Mesenteric fat pad (tissue), 1 donor: ENCODE data around the gene ZBTB44. TPM values are rescaled to one million over a fixed set of nuclear protein-coding genes. Genes with fewer than 3 reads are reported as not detected.
"Not testable (repeated sequence)": the region's sequence is repeated elsewhere in the genome, so short reads cannot be mapped to it uniquely, and the experiment has no call there.

ENCODE experiments used
- DNase-seq: peaks from one replicate; pipeline ENCODE4 v3.0.0-alpha.2; 2020; ENCODE audit warnings: low spot score
- total RNA-seq: library from RNA; stranded (reverse); fragmentation: NEBNext Ultra II Directional; extraction: Animal tissue kit (Norgen Biotek cat#: 25700); gene quantifications from one replicate; pipeline ENCODE4 v1.2.1, GENCODE V29; 2021
- donor health status: DM: yes; HTN: yes; CAD: no.

ZBTB44 gene
- total RNA-seq, 1 donor from 2014 or later: 35.2 TPM

GRCh38 chr11:130247319-130247718 lies 67.4 kb downstream of the ZBTB44 start:
- DNase-seq: no peak

GRCh38 chr11:130246738-130247137 lies 68.0 kb downstream of the ZBTB44 start:
- DNase-seq: no peak

GRCh38 chr11:130246270-130246669 lies 68.4 kb downstream of the ZBTB44 start:
- DNase-seq: no peak

GRCh38 chr11:130245375-130245774 lies 69.3 kb downstream of the ZBTB44 start:
- not testable (repeated sequence) for DNase-seq

GRCh38 chr11:130244848-130245247 lies 69.9 kb downstream of the ZBTB44 start:
- DNase-seq: no peak

- DNase-seq: no peak
Measured at GRCh38 chr11:130243816-130244215, 70.9 kb downstream of the ZBTB44 start.

- no peak for DNase-seq
Measured at GRCh38 chr11:130241713-130242112, 73.0 kb downstream of the ZBTB44 start.

GRCh38 chr11:130237282-130238006 lies 77.3 kb downstream of the ZBTB44 start:
- DNase-seq: no peak

- no peak for DNase-seq
Measured at GRCh38 chr11:130234315-130234714, 80.4 kb downstream of the ZBTB44 start.

GRCh38 chr11:130233888-130234287 lies 80.8 kb downstream of the ZBTB44 start:
- DNase-seq: not testable (repeated sequence)

GRCh38 chr11:130233486-130233885 lies 81.2 kb downstream of the ZBTB44 start:
- DNase-seq: not testable (repeated sequence)

- no peak for DNase-seq
Measured at GRCh38 chr11:130227373-130227772, 87.3 kb downstream of the ZBTB44 start.

- no peak for DNase-seq
Measured at GRCh38 chr11:130223291-130223971, 91.3 kb downstream of the ZBTB44 start.

- DNase-seq: peak; percentile 76
Measured at GRCh38 chr11:130220311-130221035, 94.2 kb downstream of the ZBTB44 start.

- peak; percentile 57 for DNase-seq
Measured at GRCh38 chr11:130219148-130219547, 95.6 kb downstream of the ZBTB44 start.

GRCh38 chr11:130218501-130219070 lies 96.1 kb downstream of the ZBTB44 start:
- DNase-seq: peak; percentile 84

GRCh38 chr11:130217133-130218031 lies 97.3 kb downstream of the ZBTB44 start:
- DNase-seq: peak; percentile 83

GRCh38 chr11:130216591-130217132 lies 98.1 kb downstream of the ZBTB44 start:
- DNase-seq: peak; percentile 57

- DNase-seq: peak; percentile 39
Measured at GRCh38 chr11:130216221-130216550, 98.5 kb downstream of the ZBTB44 start.

GRCh38 chr11:130215531-130216220 lies 99.0 kb downstream of the ZBTB44 start:
- peak; percentile 86 for DNase-seq
